Parietal lobe (tissue), 1 donor: ENCODE measurements around the gene HOXA6. TPM values are rescaled to one million over a fixed set of nuclear protein-coding genes. Genes with fewer than 3 reads are reported as not detected.

Experiments
- total RNA-seq: library from RNA; depleted of rRNA; stranded (reverse); fragments of >200 nt; gene quantifications from one replicate; pipeline ENCODE4 v1.2.3, GENCODE V29; 2014

HOXA6 gene
- not detected for total RNA-seq

GRCh38 chr7:27147199-27148030 lies at the start of gene HOXA6:
Gene HOXA6 (minus strand): TSS chr7:27147774. CDS start chr7:27147749, 25 bp downstream.

GRCh38 chr7:27185013-27185853 lies 37.7 kb upstream of the HOXA6 start, which contains the start of gene HOXA11:
Gene HOXA11 (minus strand): TSS chr7:27185232. CDS start chr7:27185144, 88 bp downstream.

GRCh38 chr7:27173956-27174873 lies 26.6 kb upstream of the HOXA6 start, which contains the start of gene HOXA10:
Gene HOXA10 (minus strand): TSS chr7:27174320. CDS start chr7:27174306, 14 bp downstream.

GRCh38 chr7:27165089-27165995 lies 17.8 kb upstream of the HOXA6 start, which contains the start of gene HOXA9:
Gene HOXA9 (minus strand): TSS chr7:27165537. CDS start chr7:27165457, 80 bp downstream.

GRCh38 chr7:27156508-27156898 lies 8.9 kb upstream of the HOXA6 start, which contains the start of gene HOXA7:
Gene HOXA7 (minus strand): TSS chr7:27156675. CDS start chr7:27156545, 130 bp downstream.

GRCh38 chr7:27151931-27152815 lies 4.6 kb upstream of the HOXA6 start, which contains the start of gene HOXA3:
Gene HOXA3 (minus strand): TSS chr7:27152583. CDS start chr7:27110640, 41,943 bp downstream.

GRCh38 chr7:27143023-27143949 lies 4.3 kb downstream of the HOXA6 start, which contains the start of gene HOXA5:
Gene HOXA5 (minus strand): TSS chr7:27143681. CDS start chr7:27143607, 74 bp downstream.

GRCh38 chr7:27130540-27131389 lies 16.8 kb downstream of the HOXA6 start, which contains the start of gene HOXA4:
Gene HOXA4 (minus strand): TSS chr7:27130757. CDS start chr7:27130733, 24 bp downstream.

GRCh38 chr7:27102581-27103442 lies 44.8 kb downstream of the HOXA6 start, which contains the start of gene HOXA2:
Gene HOXA2 (minus strand): TSS chr7:27102683. CDS start chr7:27102500, 183 bp downstream.

GRCh38 chr7:27095897-27096767 lies 51.4 kb downstream of the HOXA6 start, which contains the start of gene HOXA1:
Gene HOXA1 (minus strand): TSS chr7:27096000. CDS start chr7:27095912, 88 bp downstream.

